Ramos (cell line): ENCODE measurements around the gene HES2.
"Not testable (repeated sequence)": the region's sequence is repeated elsewhere in the genome, so short reads cannot be mapped to it uniquely, and the experiment has no call there.

Source experiments
- in situ Hi-C: fragments of 300-500 bp; cut with MboI; formaldehyde crosslinking; loops from one replicate; pipeline ENCODE4 v1.14.3; 2022; ENCODE audit warnings: low sequenced_read_pairs; ENCODE audit not compliant: unreplicated experiment

The HES2 gene

DNA sequence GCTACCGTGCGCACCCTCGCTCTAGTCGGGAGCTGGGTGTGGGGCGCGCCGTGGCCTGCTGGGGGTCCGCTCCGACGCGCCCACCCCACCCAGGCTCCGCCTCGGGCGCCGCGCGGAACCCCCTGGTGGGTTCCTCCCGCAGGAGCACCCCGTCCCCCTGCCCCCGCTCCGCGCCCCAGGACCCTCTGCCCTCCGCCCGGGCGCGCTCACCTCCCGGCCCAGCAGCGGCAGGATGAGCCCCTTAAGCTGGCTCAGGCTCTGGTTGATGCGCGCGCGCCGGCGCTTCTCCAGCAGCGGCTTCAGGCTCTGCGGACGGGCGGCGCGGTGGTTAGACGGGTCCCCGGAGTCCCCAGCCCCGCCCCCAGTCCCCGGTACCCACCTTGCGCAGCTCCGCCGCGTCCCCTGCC is 319 bp downstream of the HES2 start:
- in situ Hi-C loops: no loop called here

DNA sequence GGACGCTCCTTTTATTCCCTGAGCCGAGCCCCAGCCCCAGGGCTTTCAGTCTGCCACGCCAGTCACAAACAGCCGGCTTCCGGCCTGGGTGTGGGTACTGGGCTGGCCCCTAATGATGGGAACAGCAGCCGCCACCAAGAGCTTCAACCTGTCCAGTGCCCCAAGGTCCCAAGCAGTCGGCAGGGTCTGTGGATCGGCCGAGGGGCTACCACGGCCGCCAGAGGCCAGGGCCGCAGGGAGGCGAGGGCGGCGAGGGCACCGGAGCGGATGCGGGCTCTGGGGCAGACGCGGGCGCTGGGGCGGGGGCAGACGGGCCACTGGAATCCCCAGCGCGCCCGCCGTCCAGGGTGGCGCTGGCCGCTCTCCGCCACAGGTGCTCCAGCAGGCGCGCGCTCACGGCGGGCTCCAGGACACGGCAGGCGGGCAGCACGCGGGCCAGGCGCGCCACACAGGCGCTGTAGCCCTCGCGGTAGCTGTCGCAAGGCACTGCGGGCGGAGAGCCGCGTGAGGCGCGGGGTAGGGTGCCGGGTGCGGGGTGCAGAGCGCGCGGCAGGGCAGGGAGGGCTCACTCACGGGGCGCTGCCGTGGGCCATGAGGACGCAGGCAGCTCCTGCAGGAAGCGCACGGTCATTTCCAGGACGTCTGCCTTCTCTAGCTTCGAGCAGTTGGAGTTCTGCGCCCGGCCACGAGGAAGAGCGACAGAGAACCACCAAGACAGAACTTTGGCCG is 887 bp downstream of the HES2 start:
- in situ Hi-C loops: no loop called here

DNA sequence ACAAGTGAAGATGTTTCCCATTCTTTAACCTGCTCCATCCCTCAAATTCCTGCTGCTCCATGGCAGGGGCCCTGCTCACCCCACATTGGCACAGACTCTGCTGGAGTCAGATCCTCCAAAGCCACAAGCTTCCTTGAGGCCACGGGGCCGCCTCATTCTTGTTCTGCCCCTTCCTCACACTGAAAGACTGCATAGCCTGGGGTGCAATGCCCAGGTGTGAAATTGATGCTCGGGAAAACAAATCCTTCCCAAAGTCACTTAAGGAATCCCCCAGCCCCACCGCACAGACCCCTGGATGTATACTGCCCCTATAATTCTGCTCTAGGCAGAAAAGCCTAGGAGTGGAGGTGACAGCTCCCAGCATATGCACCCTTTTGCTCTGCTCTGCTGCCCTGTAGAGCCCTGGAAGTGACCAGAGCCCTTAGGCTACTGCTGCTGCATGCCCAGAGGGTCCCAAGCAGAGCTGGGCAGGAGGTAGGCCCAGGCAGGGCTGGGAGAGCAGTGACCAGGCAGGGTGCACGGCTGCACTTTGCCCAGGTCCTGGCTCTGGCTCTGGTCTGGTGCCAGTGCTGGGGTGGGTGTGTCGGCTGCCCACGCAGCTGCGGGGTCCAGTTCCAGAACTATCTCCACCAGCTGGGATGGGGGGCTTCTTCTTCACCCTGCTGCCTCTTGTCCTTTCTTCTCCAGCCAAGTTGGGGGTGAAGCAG is 1.6 kb downstream of the HES2 start:
- in situ Hi-C loops: no loop called here

DNA sequence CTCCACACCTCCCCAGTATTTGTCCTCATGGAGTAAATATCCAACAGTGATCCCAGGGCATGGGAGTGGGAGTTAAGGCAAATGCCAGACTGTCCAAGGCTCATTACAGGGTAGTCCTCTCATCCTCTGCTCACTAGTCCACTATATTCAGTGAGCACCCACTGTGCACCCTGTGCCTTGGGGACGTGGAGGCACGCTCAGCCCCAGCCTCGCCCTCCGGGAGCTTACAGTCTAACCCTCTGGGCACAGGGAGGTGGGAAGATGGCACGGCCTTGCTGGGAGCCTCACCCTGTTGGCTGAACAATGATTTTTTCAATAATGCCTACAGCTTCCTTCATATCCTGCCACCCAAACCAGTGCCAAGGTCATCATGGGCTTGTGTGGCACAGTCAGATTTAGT is 2.8 kb downstream of the HES2 start:
- in situ Hi-C loops: no loop called here

DNA sequence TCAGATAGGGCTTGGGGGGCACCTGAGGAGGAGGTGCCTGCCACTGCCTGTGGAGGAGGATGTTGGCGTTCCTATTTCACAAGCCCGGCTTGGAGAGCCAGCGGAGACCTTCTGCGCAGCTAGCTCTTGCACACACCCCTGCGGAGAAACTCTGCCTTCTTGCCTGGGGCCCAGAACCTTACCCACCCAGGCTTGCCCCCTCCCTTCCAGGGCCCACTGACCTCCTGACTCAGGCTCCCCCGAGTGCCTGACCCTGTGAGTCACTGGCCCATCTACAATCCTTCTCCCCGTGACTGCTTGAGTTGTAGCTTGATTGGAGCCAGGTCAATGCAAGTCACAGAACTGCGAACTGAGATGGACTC is 3.4 kb downstream of the HES2 start:
- in situ Hi-C loops: no loop called here

DNA sequence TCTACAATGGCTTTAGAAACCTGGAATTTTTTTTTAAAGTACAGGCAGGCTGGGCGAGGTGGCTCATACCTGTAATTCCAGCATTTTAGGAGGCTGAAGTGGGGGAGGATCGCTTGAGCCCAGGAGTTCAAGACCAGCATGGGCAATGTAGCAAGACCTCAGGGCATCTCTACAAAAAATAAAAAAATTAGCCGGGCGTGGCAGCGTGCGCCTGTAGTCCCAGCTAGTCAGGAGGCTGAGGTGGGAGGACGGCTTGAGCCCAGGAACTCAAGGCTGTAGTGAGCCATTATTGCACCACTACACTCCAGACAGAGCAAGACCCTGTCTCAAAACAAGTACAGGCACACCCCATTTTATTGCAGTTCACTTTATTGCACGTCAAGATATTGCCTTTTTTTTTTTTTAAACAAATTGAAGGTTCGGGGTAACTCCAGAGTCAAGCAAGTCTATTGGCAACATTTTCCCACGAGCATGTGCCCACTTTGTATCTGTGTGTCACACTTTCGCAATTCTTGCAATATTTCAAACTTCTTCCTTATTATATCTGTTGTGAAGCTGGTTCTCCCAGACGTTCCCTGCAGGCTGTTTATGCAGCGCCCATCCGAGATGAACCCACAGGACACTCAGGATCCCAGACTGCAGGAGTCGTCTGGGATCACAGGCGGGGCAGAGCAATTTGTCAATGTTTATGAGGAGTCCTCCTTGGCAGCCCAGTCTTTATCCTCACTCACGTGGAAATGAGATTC is 4.7 kb downstream of the HES2 start:
- in situ Hi-C loops: no loop called here

DNA sequence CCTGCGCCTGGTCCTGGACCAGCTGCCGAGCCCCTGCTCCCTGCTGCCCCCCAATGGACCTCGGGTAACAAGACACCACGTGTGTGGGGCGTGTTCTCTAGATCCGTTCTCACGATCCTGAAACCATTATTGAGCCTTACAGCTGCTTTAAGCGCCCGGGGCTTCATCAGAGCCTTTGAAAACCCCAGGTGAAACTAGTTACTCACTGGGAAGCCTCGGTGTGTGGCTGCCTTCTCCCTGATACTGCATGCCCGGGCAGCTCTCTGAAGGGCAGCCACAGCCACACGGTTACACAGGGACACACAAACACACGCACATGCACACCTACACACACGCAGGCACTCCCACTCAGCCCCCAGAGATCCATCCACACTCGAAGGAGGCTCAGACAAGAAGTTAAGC is 5.3 kb downstream of the HES2 start:
- in situ Hi-C loops: no loop called here

DNA sequence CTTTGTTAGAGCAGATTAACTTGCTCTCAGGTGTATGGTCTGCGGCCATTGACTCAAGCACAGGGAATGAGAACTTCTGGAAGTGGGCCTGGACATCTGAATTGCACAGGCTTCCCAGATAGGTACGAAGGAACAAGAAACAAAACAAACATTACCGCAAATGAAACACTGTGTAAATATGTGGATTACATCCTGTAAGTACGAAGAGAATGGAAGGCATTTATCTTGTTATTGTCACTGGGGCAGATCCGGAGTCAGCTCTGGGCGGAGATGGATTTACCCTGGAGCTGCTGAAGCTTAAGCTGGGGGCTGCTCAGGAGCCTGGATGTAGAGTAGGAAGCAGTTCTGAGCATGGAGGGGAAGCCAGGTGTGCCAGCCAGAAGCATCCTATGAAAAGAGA is 6.8 kb downstream of the HES2 start:
- in situ Hi-C loops: no loop called here

DNA sequence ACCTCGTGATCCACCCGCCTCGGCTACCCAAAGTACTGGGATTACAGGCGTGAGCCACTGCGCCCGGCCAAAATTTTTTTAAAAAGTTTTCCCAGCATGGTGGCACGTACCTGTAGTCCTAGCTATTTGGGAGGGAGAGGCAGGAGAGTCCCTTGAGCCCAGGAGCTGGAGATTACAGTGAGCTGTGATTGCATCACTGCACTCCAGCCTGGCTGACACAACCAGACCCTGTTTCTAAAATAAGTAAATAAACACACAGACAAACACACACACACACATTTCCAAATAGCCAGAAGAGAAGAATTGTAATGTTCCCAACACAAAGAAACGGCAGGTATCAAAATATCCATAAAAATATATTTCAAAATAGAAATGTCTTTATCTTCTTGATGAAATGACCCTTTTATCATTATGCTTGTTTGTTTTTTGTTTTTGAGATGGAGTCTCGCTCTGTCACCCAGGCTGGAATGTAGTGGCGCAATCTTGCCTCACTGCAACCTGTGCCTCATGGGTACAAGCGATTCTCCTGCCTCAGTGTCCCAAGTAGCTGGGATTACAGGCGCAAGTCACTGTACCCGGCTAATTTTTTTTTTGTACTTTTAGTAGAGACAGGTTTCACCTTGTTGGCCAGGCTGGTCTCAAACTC is 9.3 kb downstream of the HES2 start:
- in situ Hi-C loops: no loop called here

DNA sequence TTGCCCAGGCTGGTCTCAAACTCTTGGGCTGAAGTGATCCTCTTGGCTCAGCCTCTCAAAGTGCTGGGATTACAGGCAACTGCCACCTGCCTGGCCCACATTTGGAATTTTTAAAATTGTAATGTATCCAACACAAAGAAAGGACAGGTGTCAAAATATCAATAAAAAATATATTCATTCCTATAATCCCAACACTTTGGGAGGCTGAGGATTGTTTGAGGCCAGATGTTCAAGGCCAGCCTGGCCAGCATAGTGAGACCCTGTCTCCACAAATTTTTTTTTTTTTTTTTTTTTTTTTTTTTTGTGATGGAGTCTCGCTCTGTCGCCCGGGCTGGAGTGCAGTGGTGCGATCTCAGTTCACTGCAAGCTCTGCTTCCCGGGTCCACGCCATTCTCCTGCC is 10.0 kb downstream of the HES2 start:
- in situ Hi-C loops: loop anchor here (10.0 kb wide), 1 partner anchor 165 kb away; the partner anchor contains the start of gene HES3

DNA sequence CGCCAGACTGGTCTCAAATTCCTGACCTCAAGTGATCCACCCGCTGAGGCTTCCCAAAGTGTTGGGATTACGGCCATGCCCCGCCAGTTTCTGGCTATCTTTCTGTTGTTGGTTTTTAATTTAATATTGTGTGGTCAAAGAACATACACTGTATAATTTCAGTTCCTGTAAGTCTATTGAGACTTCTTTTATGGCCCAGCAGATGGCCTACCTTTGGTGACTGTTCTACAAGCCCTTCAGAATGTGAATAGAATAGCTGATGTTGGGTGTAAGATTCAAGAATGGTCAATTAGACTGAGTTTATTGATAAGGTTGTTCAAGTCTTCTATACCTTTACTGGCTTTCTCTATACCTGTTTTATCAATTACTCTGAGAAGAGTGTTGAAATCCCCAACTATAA is 10.7 kb downstream of the HES2 start:
- in situ Hi-C loops: loop anchor here (10.0 kb wide), 1 partner anchor 164 kb away; the partner anchor contains the start of gene HES3

DNA sequence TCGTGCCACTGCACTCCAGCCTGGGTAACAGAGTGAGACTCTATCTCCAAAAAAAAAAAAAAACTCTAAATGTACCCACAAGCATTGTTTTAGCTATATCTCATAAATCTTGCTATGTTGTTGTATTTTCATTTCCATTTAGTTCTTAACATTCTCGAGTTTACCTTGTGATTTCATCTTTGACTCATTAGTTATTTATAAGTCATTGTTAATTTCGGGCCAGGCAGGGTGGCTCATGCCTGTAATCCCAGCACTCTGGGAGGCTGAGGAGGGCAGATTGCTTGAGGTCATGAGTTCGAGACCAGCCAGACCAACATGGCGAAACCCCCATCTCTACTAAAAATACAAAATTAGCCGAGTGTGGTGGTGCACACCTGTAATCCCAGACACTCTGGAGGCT is 11.7 kb downstream of the HES2 start:
- in situ Hi-C loops: loop anchor here (10.0 kb wide), 1 partner anchor 163 kb away; the partner anchor contains the start of gene HES3

DNA sequence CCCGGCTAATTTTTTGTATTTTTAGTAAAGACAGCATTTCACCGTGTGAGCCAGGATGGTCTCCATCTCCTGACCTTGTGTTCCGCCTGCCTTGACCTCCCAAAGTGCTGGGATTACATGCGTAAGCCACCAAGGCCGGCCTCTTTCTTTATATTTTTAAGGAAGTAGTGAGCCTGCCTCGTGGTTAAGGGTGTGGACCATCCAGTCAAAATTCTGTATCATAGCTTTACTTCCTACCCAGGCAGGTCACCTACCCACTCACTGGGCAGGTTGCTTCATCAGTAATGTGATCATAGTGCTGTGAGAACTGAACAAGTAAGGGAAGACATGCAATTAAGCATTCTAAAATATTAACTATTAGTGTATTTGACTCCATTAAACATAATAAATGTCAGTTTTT is 18.0 kb downstream of the HES2 start:
- in situ Hi-C loops: loop anchor here (5.0 to 10.0 kb wide), 2 partner anchors 39 to 157 kb away; partner anchors contain the start of gene HES3

DNA sequence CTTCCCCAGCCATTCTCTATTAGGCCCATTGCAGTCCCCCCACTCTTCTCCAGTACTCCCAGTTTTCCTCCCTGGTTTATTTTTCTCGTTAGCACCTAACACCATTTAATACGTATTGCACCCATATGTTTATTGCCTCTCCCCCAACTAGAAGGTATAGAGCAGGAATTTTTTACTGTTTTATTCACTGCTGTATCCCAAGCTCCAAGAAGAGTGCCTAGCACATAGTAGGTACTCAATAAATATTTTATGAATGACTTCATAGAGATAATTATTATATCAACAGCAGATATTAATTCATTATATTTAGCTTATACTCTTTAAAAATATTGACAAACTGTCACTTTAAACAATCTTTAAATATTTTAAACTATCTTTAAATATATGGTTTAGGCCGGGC is 20.4 kb downstream of the HES2 start:
- in situ Hi-C loops: no loop called here

DNA sequence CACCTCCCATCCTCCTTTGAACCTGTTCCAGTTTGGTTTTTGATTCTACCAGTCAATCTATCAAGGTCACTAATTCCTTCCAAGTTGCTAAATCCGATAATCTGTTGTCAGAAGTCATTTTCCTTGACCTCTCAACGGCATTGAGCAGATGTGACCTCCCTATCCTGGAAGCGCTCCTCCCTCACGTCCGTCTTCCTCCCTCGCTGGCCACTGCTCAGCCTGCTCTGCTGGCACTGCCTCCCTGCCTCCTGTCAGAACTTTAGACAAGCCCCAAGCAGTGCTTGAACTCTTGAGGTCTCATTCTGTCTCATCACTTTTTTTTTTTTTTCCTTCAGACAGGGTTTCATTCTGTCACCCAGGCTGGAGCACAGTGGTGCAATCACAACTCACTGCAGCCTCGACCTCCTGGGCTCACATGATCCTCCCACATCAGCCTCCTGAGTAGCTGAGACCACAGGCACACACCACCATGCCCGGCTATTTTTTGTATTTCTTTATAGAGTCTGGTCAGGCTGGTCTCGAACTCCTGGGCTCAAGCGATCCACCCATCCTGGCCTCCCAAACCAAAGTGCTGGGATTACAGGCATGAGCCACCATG is 21.8 kb downstream of the HES2 start:
- in situ Hi-C loops: no loop called here

DNA sequence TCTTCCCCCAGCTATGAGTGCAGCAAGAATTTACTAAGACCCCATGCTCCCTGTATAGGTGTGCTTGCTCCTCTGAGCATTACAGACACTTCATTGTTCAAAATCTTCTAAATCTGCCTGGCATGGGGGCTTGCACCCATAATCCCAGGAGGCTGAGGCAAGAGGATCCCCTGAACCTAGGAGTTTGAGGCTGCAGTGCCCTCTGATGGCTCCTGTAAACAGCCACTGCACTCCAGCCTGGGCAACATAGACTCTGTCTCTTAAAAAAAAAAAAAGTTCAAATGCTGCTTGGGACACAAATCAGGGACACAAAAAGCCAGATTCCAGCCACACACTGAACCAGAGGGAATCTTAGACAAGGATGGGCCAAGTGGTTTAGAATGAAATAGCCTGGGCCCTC is 22.7 kb downstream of the HES2 start:
- in situ Hi-C loops: no loop called here

DNA sequence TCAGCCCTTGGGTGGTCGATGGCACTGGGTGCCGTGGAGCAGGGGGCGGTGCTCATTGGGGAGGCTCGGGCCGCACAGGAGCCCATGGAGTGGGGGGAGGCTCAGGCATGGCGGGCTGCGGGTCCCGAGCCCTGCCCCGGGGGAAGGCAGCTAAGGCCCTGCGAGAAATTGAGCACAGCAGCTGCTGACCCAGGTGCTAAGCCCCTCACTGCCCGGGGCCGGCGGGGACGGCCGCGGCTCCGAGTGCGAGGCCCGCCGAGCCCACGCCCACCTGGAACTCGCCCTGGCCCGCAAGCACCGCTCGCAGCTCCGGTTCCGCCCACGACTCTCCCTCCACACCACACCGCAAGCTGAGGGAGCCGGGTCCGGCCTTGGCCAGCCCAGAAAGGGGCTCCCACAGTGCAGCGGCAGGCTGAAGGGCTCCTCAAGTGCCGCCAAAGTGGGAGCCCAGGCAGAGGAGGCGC is 23.9 kb downstream of the HES2 start:
- in situ Hi-C loops: not testable (repeated sequence)

DNA sequence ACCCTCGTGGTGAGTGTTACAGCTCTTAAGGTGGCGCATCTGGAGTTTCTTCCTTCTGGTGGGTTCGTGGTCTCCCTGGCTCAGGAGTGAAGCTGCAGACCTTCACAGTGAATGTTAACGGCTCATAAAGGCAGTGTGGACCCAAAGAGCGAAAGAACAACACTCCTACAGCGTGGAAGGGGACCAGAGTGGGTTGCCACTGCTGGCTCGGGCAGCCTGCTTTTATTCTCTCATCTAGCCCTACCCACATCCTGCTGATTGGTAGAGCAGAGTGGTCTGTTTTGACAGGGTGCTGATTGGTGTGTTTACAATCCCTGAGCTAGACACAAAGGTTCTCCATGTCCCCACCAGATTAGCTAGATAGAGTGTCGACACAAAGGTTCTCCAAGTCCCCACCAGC is 24.6 kb downstream of the HES2 start:
- in situ Hi-C loops: not testable (repeated sequence)

DNA sequence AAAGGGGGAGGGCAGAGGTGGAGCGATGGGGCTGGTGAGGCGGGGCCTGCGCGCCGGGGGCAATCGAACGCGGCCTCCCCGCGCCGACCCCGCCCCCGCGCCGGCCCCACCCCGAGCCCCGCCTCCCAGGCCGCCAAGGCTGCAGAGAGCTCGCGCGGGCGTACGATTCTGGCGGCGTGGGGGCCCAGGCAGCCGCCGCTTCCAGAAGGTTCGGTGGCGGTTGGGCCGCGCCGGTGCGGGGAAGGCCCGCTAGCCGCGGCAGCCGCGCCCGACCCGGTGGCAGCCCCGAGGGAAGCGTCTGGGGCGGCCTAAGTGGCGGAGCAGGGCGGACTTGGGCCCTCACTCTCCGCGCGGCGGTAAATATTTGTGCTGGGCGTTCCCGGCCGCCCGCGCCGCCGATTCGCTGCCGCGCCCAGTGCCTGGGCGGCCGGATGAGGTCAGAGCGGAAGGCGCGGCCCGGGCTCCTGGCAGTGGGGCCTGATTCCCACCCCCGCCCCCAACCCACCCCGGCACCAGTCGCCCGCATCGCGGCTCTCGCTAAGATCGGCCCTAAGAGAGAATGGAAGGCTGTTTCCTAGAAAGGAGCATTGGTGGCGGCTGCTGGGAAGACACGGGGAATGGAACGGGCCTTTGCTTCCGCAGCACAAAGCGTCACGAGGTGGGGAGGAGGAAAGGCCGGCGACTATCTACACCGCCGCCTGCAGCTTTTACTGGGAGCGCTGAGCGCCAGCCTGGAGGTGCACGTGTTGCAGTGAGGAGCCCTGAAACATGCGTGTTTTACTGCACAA is 26.1 kb downstream of the HES2 start, which contains the start of gene ACOT7:
Gene ACOT7, minus strand, starts transcription at position 368 of the 788 bp plus-strand sequence. CDS start 368 bp downstream, outside the sequence.
- in situ Hi-C loops: no loop called here
